Measurements from ENCODE around the gene SLC25A40. TPM values are rescaled to one million over a fixed set of nuclear protein-coding genes. Genes with fewer than 3 reads are reported as not detected.

SLC25A40 gene
- total and polyA plus RNA-seq, 7 experiments from 2014 or later, result 10.7 to 50.2 (median 25.2) TPM

GRCh38 chr7:87810130-87810529 lies 66.0 kb downstream of the SLC25A40 start:
- H3K4me1 ChIP-seq (ENCODE audit: control insufficient read depth in 2 of 2, insufficient read depth in 2 of 2, low read length in 2 of 2), result no peaks in the 10 kb centered on the region
- no peaks in the 10 kb centered on the region for H3K36me3 Mint-ChIP-seq
- H3K27ac Mint-ChIP-seq, result no peak overlapping the region
- H3K36me3 ChIP-seq (ENCODE audit: control insufficient read depth in 2 of 3, insufficient read depth in 3 of 3, low read length in 3 of 3), result no peaks in the 10 kb centered on the region
- intact Hi-C loops (cut with micrococcal nuclease), result no loop called here
- ChIA-PET POLR2A (no interaction called here), CTCF (interaction anchor here (0.6 to 0.8 kb wide), 2 partner anchors 13 to 107 kb away, joined by 3 read pairs; no protein-coding TSS in a partner anchor)
- H3K4me3 ChIP-seq (ENCODE audit: low read length), result no peak overlapping the region
- no peaks in the 10 kb centered on the region for H3K4me1 Mint-ChIP-seq
- DNase-seq (no peak), ATAC-seq (no peak)
- H3K27ac ChIP-seq (ENCODE audit: low read depth, low read length), result no peak overlapping the region
- no peaks in the 10 kb centered on the region for H3K9me3 Mint-ChIP-seq
- peaks cover 0 to 12% (median 0%) of the 10 kb centered on the region in 5 donors for H3K27me3 Mint-ChIP-seq
- H3K27me3 ChIP-seq (ENCODE audit: control insufficient read depth in 2 of 2, insufficient read depth in 2 of 2, low read length in 2 of 2), result peaks cover 0 to 3% of the 10 kb centered on the region in 2 donors
- no peaks in the 10 kb centered on the region for H3K9me3 ChIP-seq (ENCODE audit: control insufficient read depth in 2 of 3, low read length in 3 of 3)
- H3K4me3 Mint-ChIP-seq, result no peak overlapping the region

DNA sequence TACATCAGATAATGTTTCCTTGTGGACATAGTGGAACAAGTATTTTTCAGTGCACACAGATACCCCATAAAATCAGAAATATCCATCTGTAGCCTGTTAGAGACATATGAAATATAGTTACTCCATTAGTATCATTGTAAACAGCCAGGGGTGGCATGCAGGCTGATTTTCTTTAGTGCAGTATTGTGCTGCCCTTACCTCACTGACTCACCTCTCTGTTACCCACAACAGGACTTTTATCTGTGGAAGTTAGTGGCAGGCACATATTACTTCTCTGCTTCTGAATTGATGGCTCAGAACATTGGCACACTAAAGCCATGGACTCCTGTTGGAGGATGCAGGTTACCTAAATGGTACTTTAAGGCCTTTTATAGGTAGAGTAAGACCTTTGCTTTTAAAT lies 70.0 kb downstream of the SLC25A40 start:
- Mint-ChIP-seq H3K9me3 (no peaks in the 10 kb centered on the region), H3K36me3 (no peaks in the 10 kb centered on the region), H3K4me1 (no peaks in the 10 kb centered on the region), H3K27ac (no peak overlapping the region), H3K27me3 (peaks cover 0 to 9% (median 0%) of the 10 kb centered on the region in 5 donors), H3K4me3 (no peak overlapping the region)
- intact Hi-C loops (cut with micrococcal nuclease), result no loop called here
- ChIA-PET POLR2A (no interaction called here), CTCF (no interaction called here)
- no peak overlapping the region for H3K4me3 ChIP-seq (ENCODE audit: low read length)
- H3K27ac ChIP-seq (ENCODE audit: low read depth, low read length), result no peak overlapping the region
- H3K27me3 ChIP-seq (ENCODE audit: control insufficient read depth in 2 of 2, insufficient read depth in 2 of 2, low read length in 2 of 2), result peaks cover 0 to 3% of the 10 kb centered on the region in 2 donors
- DNase-seq, result no peak
- H3K4me1 ChIP-seq (ENCODE audit: control insufficient read depth in 2 of 2, insufficient read depth in 2 of 2, low read length in 2 of 2), result no peaks in the 10 kb centered on the region
- ATAC-seq, result no peak
- no peaks in the 10 kb centered on the region for H3K9me3 ChIP-seq (ENCODE audit: control insufficient read depth in 2 of 3, low read length in 3 of 3)
- H3K36me3 ChIP-seq (ENCODE audit: control insufficient read depth in 2 of 3, insufficient read depth in 3 of 3, low read length in 3 of 3), result no peaks in the 10 kb centered on the region

- DNase-seq, result peak in 7 of 9 donors; percentile 11 to 49 (median 38)
- CTCF ChIA-PET, result interaction anchor here (0.5 to 3.9 kb wide), 6 partner anchors 80 to 344 kb away, joined by 3 to 33 read pairs (median 4); no protein-coding TSS in a partner anchor
Measured at GRCh38 chr7:87797798-87798403, 78.3 kb downstream of the SLC25A40 start.

GRCh38 chr7:87797395-87797794 lies 78.8 kb downstream of the SLC25A40 start:
- CTCF ChIA-PET, result interaction anchor here (0.5 to 3.9 kb wide), 7 partner anchors 81 to 372 kb away, joined by 3 to 33 read pairs (median 3); no protein-coding TSS in a partner anchor

More at GRCh38 chr7:87797798-87798403, 78.3 kb downstream of the SLC25A40 start:
- Mint-ChIP-seq H3K4me3 (no peak overlapping the region), H3K36me3 (no peaks in the 10 kb centered on the region), H3K4me1 (peaks cover 0 to 2% (median 0%) of the 10 kb centered on the region in 7 donors), H3K9me3 (peaks cover 0 to 1% (median 0%) of the 10 kb centered on the region in 11 donors), H3K27me3 (peaks cover 7 to 19% (median 18%) of the 10 kb centered on the region in 5 donors), H3K27ac (no peak overlapping the region)
- H3K4me1 ChIP-seq (ENCODE audit: control insufficient read depth in 2 of 2, insufficient read depth in 2 of 2, low read length in 2 of 2), result no peaks in the 10 kb centered on the region
- POLR2A ChIA-PET, result no interaction called here
- no peaks in the 10 kb centered on the region for H3K9me3 ChIP-seq (ENCODE audit: control insufficient read depth in 2 of 3, low read length in 3 of 3)
- H3K4me3 ChIP-seq (ENCODE audit: low read length), result no peak overlapping the region
- no peaks in the 10 kb centered on the region for H3K36me3 ChIP-seq (ENCODE audit: control insufficient read depth in 2 of 3, insufficient read depth in 3 of 3, low read length in 3 of 3)
- ATAC-seq, result peak; percentile 77
- no peak overlapping the region for H3K27ac ChIP-seq (ENCODE audit: low read depth, low read length)
- intact Hi-C loops (cut with micrococcal nuclease), result loop anchor here (1.0 to 10.0 kb wide), 5 partner anchors 89 to 371 kb away; no protein-coding TSS in a partner anchor
- no peaks in the 10 kb centered on the region for H3K27me3 ChIP-seq (ENCODE audit: control insufficient read depth in 2 of 2, insufficient read depth in 2 of 2, low read length in 2 of 2)

GRCh38 chr7:87785368-87785995 lies 90.7 kb downstream of the SLC25A40 start:
- no peaks in the 10 kb centered on the region for H3K27me3 ChIP-seq (ENCODE audit: control insufficient read depth in 2 of 2, insufficient read depth in 2 of 2, low read length in 2 of 2)
- Mint-ChIP-seq H3K36me3 (peaks cover 0 to 6% (median 0%) of the 10 kb centered on the region in 5 donors), H3K4me1 (no peaks in the 10 kb centered on the region), H3K27ac (no peak overlapping the region), H3K4me3 (no peak overlapping the region), H3K27me3 (peaks cover 7 to 17% (median 12%) of the 10 kb centered on the region in 5 donors), H3K9me3 (peaks cover 0 to 5% (median 0%) of the 10 kb centered on the region in 11 donors)
- DNase-seq, result no peak
- no peak overlapping the region for H3K4me3 ChIP-seq (ENCODE audit: low read length)
- ChIA-PET CTCF (no interaction called here), POLR2A (no interaction called here)
- peak; percentile 10 for ATAC-seq
- no peaks in the 10 kb centered on the region for H3K9me3 ChIP-seq (ENCODE audit: control insufficient read depth in 2 of 3, low read length in 3 of 3)
- H3K27ac ChIP-seq (ENCODE audit: low read depth, low read length), result no peak overlapping the region
- no peaks in the 10 kb centered on the region for H3K36me3 ChIP-seq (ENCODE audit: control insufficient read depth in 2 of 3, insufficient read depth in 3 of 3, low read length in 3 of 3)
- no peaks in the 10 kb centered on the region for H3K4me1 ChIP-seq (ENCODE audit: control insufficient read depth in 2 of 2, insufficient read depth in 2 of 2, low read length in 2 of 2)
- intact Hi-C loops (cut with micrococcal nuclease), result no loop called here

More at GRCh38 chr7:87797395-87797794, 78.8 kb downstream of the SLC25A40 start:
- peaks cover 7 to 23% (median 19%) of the 10 kb centered on the region in 5 donors for H3K27me3 Mint-ChIP-seq
- H3K4me1 ChIP-seq (ENCODE audit: control insufficient read depth in 2 of 2, insufficient read depth in 2 of 2, low read length in 2 of 2), result no peaks in the 10 kb centered on the region
- POLR2A ChIA-PET, result no interaction called here
- no peak overlapping the region for H3K27ac ChIP-seq (ENCODE audit: low read depth, low read length)
- no peak overlapping the region for H3K4me3 ChIP-seq (ENCODE audit: low read length)
- H3K9me3 ChIP-seq (ENCODE audit: control insufficient read depth in 2 of 3, low read length in 3 of 3), result no peaks in the 10 kb centered on the region
- H3K27ac Mint-ChIP-seq, result no peak overlapping the region
- H3K4me1 Mint-ChIP-seq, result peaks cover 0 to 2% (median 0%) of the 10 kb centered on the region in 7 donors
- H3K9me3 Mint-ChIP-seq, result peaks cover 0 to 1% (median 0%) of the 10 kb centered on the region in 11 donors
- intact Hi-C loops (cut with micrococcal nuclease), result loop anchor here (1.0 to 10.0 kb wide), 3 partner anchors 291 to 314 kb away; no protein-coding TSS in a partner anchor
- ATAC-seq (no peak), DNase-seq (no peak)
- no peaks in the 10 kb centered on the region for H3K27me3 ChIP-seq (ENCODE audit: control insufficient read depth in 2 of 2, insufficient read depth in 2 of 2, low read length in 2 of 2)
- H3K36me3 Mint-ChIP-seq, result no peaks in the 10 kb centered on the region
- no peak overlapping the region for H3K4me3 Mint-ChIP-seq
- H3K36me3 ChIP-seq (ENCODE audit: control insufficient read depth in 2 of 3, insufficient read depth in 3 of 3, low read length in 3 of 3), result no peaks in the 10 kb centered on the region

DNA sequence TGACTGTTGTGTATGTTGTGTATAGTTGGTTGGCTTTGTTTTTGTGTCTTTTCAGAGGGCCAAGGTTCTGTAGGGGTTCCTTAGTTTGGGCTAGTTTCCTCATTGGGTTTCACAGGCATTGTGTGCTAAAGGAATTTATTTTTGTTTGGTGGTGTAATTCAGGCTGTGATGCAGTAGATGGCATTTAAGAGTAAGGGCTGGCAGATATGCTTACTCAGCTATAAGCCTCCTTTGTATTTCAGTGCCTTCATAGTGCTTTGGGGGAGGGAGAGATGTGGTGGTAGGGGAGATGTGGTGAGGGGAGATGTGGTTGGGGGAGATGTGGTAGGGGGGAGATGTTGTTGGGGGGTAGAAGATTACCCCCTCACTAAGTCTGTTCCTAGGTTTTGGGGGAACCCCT lies 91.7 kb downstream of the SLC25A40 start:
- H3K36me3 Mint-ChIP-seq, result peaks cover 0 to 6% (median 0%) of the 10 kb centered on the region in 5 donors
- Histone ChIP-seq H3K9me3 (ENCODE audit: control insufficient read depth in 2 of 3, low read length in 3 of 3) (no peaks in the 10 kb centered on the region), H3K27ac (ENCODE audit: low read depth, low read length) (no peak overlapping the region), H3K36me3 (ENCODE audit: control insufficient read depth in 2 of 3, insufficient read depth in 3 of 3, low read length in 3 of 3) (no peaks in the 10 kb centered on the region), H3K27me3 (ENCODE audit: control insufficient read depth in 2 of 2, insufficient read depth in 2 of 2, low read length in 2 of 2) (no peaks in the 10 kb centered on the region), H3K4me3 (ENCODE audit: low read length) (no peak overlapping the region), H3K4me1 (ENCODE audit: control insufficient read depth in 2 of 2, insufficient read depth in 2 of 2, low read length in 2 of 2) (no peaks in the 10 kb centered on the region)
- DNase-seq (no peak), ATAC-seq (no peak)
- H3K9me3 Mint-ChIP-seq, result peaks cover 0 to 5% (median 0%) of the 10 kb centered on the region in 11 donors
- no peak overlapping the region for H3K27ac Mint-ChIP-seq
- no peaks in the 10 kb centered on the region for H3K4me1 Mint-ChIP-seq
- intact Hi-C loops (cut with micrococcal nuclease), result no loop called here
- H3K27me3 Mint-ChIP-seq, result peaks cover 7 to 15% (median 12%) of the 10 kb centered on the region in 5 donors
- ChIA-PET CTCF (interaction anchor here (0.6 kb wide), 1 partner anchor 227 kb away, joined by 4 read pairs; no protein-coding TSS in a partner anchor), POLR2A (no interaction called here)
- H3K4me3 Mint-ChIP-seq, result no peak overlapping the region
